Measurements from ENCODE around the gene DPM1.

The DPM1 gene

GRCh38 chr20:50969435-50969834, 11.1 kb upstream of the DPM1 start:
- no peaks in the 10 kb centered on the region for H3K79me2 ChIP-seq (ENCODE audit: control insufficient read depth, low read length)
- no peak overlapping the region for H3K27ac ChIP-seq (ENCODE audit: low read depth, low read length)
- H3K4me1 ChIP-seq (ENCODE audit: control insufficient read depth, low read length) = no peaks in the 10 kb centered on the region
- no peak overlapping the region for H3K4me3 ChIP-seq (ENCODE audit: low read length)
- no peaks in the 10 kb centered on the region for H3K36me3 ChIP-seq (ENCODE audit: control insufficient read depth, low read length)
- TF ChIP-seq, protein P1, sequence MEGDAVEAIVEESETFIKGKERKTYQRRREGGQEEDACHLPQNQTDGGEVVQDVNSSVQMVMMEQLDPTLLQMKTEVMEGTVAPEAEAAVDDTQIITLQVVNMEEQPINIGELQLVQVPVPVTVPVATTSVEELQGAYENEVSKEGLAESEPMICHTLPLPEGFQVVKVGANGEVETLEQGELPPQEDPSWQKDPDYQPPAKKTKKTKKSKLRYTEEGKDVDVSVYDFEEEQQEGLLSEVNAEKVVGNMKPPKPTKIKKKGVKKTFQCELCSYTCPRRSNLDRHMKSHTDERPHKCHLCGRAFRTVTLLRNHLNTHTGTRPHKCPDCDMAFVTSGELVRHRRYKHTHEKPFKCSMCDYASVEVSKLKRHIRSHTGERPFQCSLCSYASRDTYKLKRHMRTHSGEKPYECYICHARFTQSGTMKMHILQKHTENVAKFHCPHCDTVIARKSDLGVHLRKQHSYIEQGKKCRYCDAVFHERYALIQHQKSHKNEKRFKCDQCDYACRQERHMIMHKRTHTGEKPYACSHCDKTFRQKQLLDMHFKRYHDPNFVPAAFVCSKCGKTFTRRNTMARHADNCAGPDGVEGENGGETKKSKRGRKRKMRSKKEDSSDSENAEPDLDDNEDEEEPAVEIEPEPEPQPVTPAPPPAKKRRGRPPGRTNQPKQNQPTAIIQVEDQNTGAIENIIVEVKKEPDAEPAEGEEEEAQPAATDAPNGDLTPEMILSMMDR (IDR thresholded peaks at IDR 0.05; ENCODE audit: low read depth, low read length, poor library complexity, severe bottlenecking) = no peak
- TF ChIP-seq EZH2phosphoT487 (IDR thresholded peaks at IDR 0.05; ENCODE audit: borderline replicate concordance, low read length) = no peak
- no peaks in the 10 kb centered on the region for H3K9me3 ChIP-seq (ENCODE audit: control insufficient read depth, insufficient read depth, low read length)
- no peaks in the 10 kb centered on the region for H3K9me2 ChIP-seq (replicated peaks; ENCODE audit: control insufficient read depth, low read length)
- no peaks in the 10 kb centered on the region for H4K20me1 ChIP-seq (ENCODE audit: control insufficient read depth, insufficient read depth, low read depth, low read length)
- peaks cover 14% of the 10 kb centered on the region; the same call in 1 of the 2 replicates for H3K27me3 ChIP-seq (ENCODE audit: control insufficient read depth, low read length)
- H3F3A ChIP-seq (ENCODE audit: control insufficient read depth, insufficient read depth) = no peaks in the 10 kb centered on the region
- H3K4me2 ChIP-seq (ENCODE audit: low read length) = no peak overlapping the region

GRCh38 chr20:50968289-50968688, 10.0 kb upstream of the DPM1 start:
- no peaks in the 10 kb centered on the region for H3K79me2 ChIP-seq (ENCODE audit: control insufficient read depth, low read length)
- no peaks in the 10 kb centered on the region for H3F3A ChIP-seq (ENCODE audit: control insufficient read depth, insufficient read depth)
- no peak overlapping the region for H3K4me2 ChIP-seq (ENCODE audit: low read length)
- no peak for TF ChIP-seq EZH2phosphoT487 (IDR thresholded peaks at IDR 0.05; ENCODE audit: borderline replicate concordance, low read length)
- TF ChIP-seq, protein P1 (IDR thresholded peaks at IDR 0.05; ENCODE audit: low read depth, low read length, poor library complexity, severe bottlenecking) = no peak
- no peak overlapping the region for H3K27ac ChIP-seq (ENCODE audit: low read depth, low read length)
- no peak overlapping the region for H3K4me3 ChIP-seq (ENCODE audit: low read length)
- no peaks in the 10 kb centered on the region for H3K4me1 ChIP-seq (ENCODE audit: control insufficient read depth, low read length)
- H3K9me2 ChIP-seq (replicated peaks; ENCODE audit: control insufficient read depth, low read length) = no peaks in the 10 kb centered on the region
- peaks cover 14% of the 10 kb centered on the region; the same call in 1 of the 2 replicates for H3K27me3 ChIP-seq (ENCODE audit: control insufficient read depth, low read length)
- H4K20me1 ChIP-seq (ENCODE audit: control insufficient read depth, insufficient read depth, low read depth, low read length) = no peaks in the 10 kb centered on the region
- H3K36me3 ChIP-seq (ENCODE audit: control insufficient read depth, low read length) = no peaks in the 10 kb centered on the region
- H3K9me3 ChIP-seq (ENCODE audit: control insufficient read depth, insufficient read depth, low read length) = no peaks in the 10 kb centered on the region

DNA sequence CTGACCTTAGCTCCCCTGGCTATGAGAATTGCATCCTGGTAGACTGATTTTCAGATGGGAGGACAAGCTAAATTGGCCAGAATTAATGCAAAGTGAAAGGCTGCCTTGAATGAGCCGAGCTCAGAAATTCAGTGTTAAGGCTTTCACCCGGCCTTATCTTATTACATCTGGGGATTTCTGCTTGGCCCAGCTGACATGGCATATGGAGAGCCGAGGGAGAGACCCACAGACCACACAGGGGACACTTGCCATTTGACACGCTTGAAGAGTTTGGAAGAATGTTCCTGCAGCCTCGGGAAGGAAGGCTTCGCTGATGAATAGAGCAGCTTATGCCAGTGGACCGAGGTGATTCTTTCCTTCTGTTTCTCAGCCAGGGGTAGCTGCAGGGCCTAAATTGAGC, 9.3 kb upstream of the DPM1 start:
- Histone ChIP-seq H3K9me2 (replicated peaks; ENCODE audit: control insufficient read depth, low read length) (no peaks in the 10 kb centered on the region), H4K20me1 (ENCODE audit: control insufficient read depth, insufficient read depth, low read depth, low read length) (no peaks in the 10 kb centered on the region), H3K4me2 (ENCODE audit: low read length) (no peak overlapping the region), H3K9me3 (ENCODE audit: control insufficient read depth, insufficient read depth, low read length) (no peaks in the 10 kb centered on the region), H3F3A (ENCODE audit: control insufficient read depth, insufficient read depth) (no peaks in the 10 kb centered on the region), H3K36me3 (ENCODE audit: control insufficient read depth, low read length) (no peaks in the 10 kb centered on the region), H3K4me3 (ENCODE audit: low read length) (no peak overlapping the region), H3K27ac (ENCODE audit: low read depth, low read length) (no peak overlapping the region), H3K4me1 (ENCODE audit: control insufficient read depth, low read length) (no peaks in the 10 kb centered on the region), H3K27me3 (ENCODE audit: control insufficient read depth, low read length) (peaks cover 11% of the 10 kb centered on the region; the same call in 1 of the 2 replicates), H3K79me2 (ENCODE audit: control insufficient read depth, low read length) (no peaks in the 10 kb centered on the region)
- no peak for TF ChIP-seq EZH2phosphoT487 (IDR thresholded peaks at IDR 0.05; ENCODE audit: borderline replicate concordance, low read length)
- TF ChIP-seq, protein P1 (IDR thresholded peaks at IDR 0.05; ENCODE audit: low read depth, low read length, poor library complexity, severe bottlenecking) = no peak
